Placental epithelial cell (primary cell): Measurements from ENCODE around the gene GALNT17. TPM values are rescaled to one million over a fixed set of nuclear protein-coding genes. Genes with fewer than 3 reads are reported as not detected.

ENCODE experiments used
- small RNA-seq: library from RNA; depleted of rRNA; stranded (forward); fragments of <200 nt; gene quantifications from one replicate; pipeline ENCODE3, GENCODE V24; 2012
- total RNA-seq: library from RNA; depleted of rRNA; stranded (reverse); fragments of >200 nt; gene quantifications from 2 replicates; pipeline ENCODE4 v1.2.3, GENCODE V29; 2012

Gene GALNT17
- 0.79 TPM in 1 of 2 replicates, not detected in the other for total RNA-seq

DNA sequence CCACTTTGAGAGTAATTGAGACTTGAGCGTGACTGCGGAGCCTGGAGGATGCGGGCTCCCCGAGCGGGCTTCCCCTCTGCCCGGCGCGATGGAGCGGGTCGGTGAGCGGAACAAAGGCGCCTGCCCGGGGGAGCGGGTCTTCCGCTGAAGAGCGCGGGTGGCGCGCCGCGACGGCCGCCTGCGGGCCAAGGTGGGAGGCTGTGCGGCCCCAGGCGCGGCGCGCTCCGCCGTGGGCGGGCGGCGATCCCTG, at the start of gene GALNT17:
TSS of gene GALNT17 (plus strand) at position 18 of the 250 bp plus-strand sequence.

Small RNA genes lying within 50 kb of the gene (small RNA-seq; reads per million reads assigned to genes)
- gene MIR3914-1 (not detected), gene RN7SKP75 (not detected)
